ENCODE data around the gene FCN3. TPM values are rescaled to one million over a fixed set of nuclear protein-coding genes. Genes with fewer than 3 reads are reported as not detected.

The FCN3 gene
- total RNA-seq, 1 experiment from 2014 or later = 0.22 TPM

DNA sequence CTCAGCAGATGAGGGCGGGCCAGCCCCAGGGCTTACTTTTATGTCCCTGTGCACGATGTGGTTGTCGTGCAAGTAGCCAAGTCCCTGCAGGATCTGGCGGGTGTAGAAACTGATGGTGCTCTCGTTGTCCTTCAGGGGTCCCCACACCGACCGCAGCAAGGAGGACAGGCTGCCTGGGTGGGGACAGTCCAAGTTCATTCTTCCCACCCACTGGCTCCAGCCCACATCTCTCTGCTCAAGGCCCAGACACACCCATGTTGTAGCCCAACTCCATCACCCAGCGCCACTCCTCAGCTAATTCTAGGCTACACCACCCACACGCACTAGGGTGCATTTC, 14.8 kb downstream of the FCN3 start:
- no peaks in the 10 kb centered on the region for H3K79me1 ChIP-seq (ENCODE audit: insufficient read depth, low read depth, low read length, poor library complexity, severe bottlenecking)
- H2AFZ ChIP-seq (ENCODE audit: low read length) = no peak overlapping the region
- no peak overlapping the region for H3K56ac ChIP-seq (ENCODE audit: insufficient read length, low read depth, low read length)
- H2BK20ac ChIP-seq (ENCODE audit: low read depth, low read length, poor library complexity, severe bottlenecking) = no peak overlapping the region
- H2BK5ac ChIP-seq (ENCODE audit: insufficient read length, low read length) = no peak overlapping the region
- Mint-ChIP-seq H3K4me1 (peaks cover 16 to 32% of the 10 kb centered on the region in 2 experiments), H3K27me3 (ENCODE audit: low read depth) (peaks cover 64% of the 10 kb centered on the region), H3K9me3 (no peaks in the 10 kb centered on the region; a peak in 1 of 5 replicates), H3K4me3 (peak overlapping the region; percentile 70 to 81), H3K27ac (no peak overlapping the region; a peak in 1 of 7 replicates), H3K36me3 (ENCODE audit: insufficient read depth in 1 of 3, low read depth in 3 of 3) (peaks cover 0 to 13% (median 3%) of the 10 kb centered on the region in 3 experiments; a peak in 4 of 7 replicates)
- H3K14ac ChIP-seq (ENCODE audit: insufficient read depth, low read length) = 0 out of 2 replicates have a peak overlapping the region, but pooled peaks have one; percentile 11
- peak overlapping the region; percentile 84 for H3K4me2 ChIP-seq (ENCODE audit: insufficient read depth, insufficient read length, low read length)
- no peak overlapping the region for H4K5ac ChIP-seq (ENCODE audit: insufficient read length, low read depth, low read length)
- no peak overlapping the region for H4K8ac ChIP-seq (replicated peaks; ENCODE audit: insufficient read length, low read depth, low read length)
- H3K4ac ChIP-seq (ENCODE audit: low read depth, low read length) = no peak overlapping the region
- H2BK12ac ChIP-seq (ENCODE audit: insufficient read length, low read depth, low read length) = no peak overlapping the region
- H2AK5ac ChIP-seq (ENCODE audit: insufficient read length, low read length) = no peak overlapping the region
- H4K20me1 ChIP-seq (ENCODE audit: control insufficient read depth, insufficient read depth, insufficient read length) = peaks cover 4% of the 10 kb centered on the region
- H3K23ac ChIP-seq (ENCODE audit: insufficient read length, low read depth, low read length) = no peak overlapping the region
- H4K91ac ChIP-seq (ENCODE audit: insufficient read length, low read depth, low read length) = no peak overlapping the region
- no peak overlapping the region for H2BK120ac ChIP-seq (ENCODE audit: low read depth, low read length, poor library complexity, severe bottlenecking)
- H3K27me3 ChIP-seq (ENCODE audit: insufficient read depth, low read length) = peaks cover 19% of the 10 kb centered on the region; the same call in 1 of the 2 replicates
- no peak overlapping the region for H3K18ac ChIP-seq (ENCODE audit: insufficient read length, low read depth, low read length)
- no peak overlapping the region for H3K9ac ChIP-seq (ENCODE audit: extremely low read depth, insufficient read length, low read length)
- no peak overlapping the region for H3K27ac ChIP-seq (ENCODE audit: insufficient read length, low read depth, low read length)
- no peaks in the 10 kb centered on the region for H3K9me3 ChIP-seq (ENCODE audit: control insufficient read depth, low read depth, low read length)
- peaks cover 3% of the 10 kb centered on the region; the same call in 1 of the 2 replicates for H3K4me1 ChIP-seq (ENCODE audit: insufficient read depth, low read length)
- no peak overlapping the region for H3T11ph ChIP-seq (ENCODE audit: low read length)
- no CpG with 5 or more reads among the region's 9 CpGs for WGBS (ENCODE audit: extremely low coverage, insufficient read length, low lambda C conversion rate)
- TF ChIP-seq, protein P1, sequence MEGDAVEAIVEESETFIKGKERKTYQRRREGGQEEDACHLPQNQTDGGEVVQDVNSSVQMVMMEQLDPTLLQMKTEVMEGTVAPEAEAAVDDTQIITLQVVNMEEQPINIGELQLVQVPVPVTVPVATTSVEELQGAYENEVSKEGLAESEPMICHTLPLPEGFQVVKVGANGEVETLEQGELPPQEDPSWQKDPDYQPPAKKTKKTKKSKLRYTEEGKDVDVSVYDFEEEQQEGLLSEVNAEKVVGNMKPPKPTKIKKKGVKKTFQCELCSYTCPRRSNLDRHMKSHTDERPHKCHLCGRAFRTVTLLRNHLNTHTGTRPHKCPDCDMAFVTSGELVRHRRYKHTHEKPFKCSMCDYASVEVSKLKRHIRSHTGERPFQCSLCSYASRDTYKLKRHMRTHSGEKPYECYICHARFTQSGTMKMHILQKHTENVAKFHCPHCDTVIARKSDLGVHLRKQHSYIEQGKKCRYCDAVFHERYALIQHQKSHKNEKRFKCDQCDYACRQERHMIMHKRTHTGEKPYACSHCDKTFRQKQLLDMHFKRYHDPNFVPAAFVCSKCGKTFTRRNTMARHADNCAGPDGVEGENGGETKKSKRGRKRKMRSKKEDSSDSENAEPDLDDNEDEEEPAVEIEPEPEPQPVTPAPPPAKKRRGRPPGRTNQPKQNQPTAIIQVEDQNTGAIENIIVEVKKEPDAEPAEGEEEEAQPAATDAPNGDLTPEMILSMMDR (conservative IDR thresholded peaks at IDR 0.05) = no peak
- H3K23me2 ChIP-seq (ENCODE audit: insufficient read length, low read depth, low read length, poor library complexity, severe bottlenecking) = peaks cover 13% of the 10 kb centered on the region
- H2BK15ac ChIP-seq (ENCODE audit: low read depth, low read length) = no peak overlapping the region
- no peaks in the 10 kb centered on the region for H3K79me2 ChIP-seq (ENCODE audit: insufficient read depth, low read length)
- DNase-seq = no peak

Measured in H9 (cell line).